ENCODE results near the gene NTF4.
A peak's percentile ranks its signal among the peaks of the same experiment; 100 is the strongest.

NTF4 gene

DNA sequence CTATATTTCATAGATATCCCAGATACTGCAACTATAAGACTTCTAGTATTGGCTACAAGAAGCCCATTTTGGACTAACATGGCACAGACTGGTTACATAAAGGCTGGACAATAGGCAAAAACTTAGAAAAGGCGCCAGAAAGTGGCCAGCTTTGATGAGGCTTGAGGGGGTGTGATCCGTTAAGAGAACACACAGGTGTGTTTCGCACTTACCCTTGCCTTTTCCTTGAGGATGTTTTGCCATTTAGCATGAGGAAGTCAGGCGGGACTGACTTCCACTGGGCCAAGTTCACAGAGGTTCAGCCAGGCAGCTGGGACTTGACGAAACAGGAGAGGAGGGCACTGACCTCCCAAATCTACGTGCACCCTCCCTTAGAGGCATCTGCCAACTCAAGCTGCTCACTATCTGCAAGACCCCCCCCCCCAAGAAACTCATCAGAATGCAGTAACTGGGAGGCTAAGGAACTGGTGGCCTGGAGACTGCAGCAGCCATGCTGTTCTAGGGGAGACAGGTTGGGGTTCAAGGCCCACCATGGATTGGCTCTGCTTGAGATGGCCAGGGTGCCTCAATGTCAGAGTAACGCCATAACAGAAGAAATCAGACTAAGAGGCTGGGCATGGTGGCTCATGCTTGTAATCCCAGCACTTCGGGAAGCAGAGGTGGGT lies 45.1 kb upstream of the NTF4 start:
- Histone ChIP-seq H3K9ac (no peak overlapping the region), H2AFZ (ENCODE audit: low read depth) (no peak overlapping the region)

GRCh38 chr19:49109051-49109450 lies 44.4 kb upstream of the NTF4 start:
- no peak overlapping the region for H2AFZ ChIP-seq (ENCODE audit: low read depth)
- H3K4me1 ChIP-seq (ENCODE audit: low read depth, poor library complexity, severe bottlenecking) = peaks cover 10% of the 10 kb centered on the region
- H4K20me1 ChIP-seq (ENCODE audit: insufficient read depth) = no peaks in the 10 kb centered on the region
- no peaks in the 10 kb centered on the region; the same call in 1 of the 2 replicates for H3K36me3 ChIP-seq (ENCODE audit: insufficient read depth)
- H3K27me3 ChIP-seq (ENCODE audit: insufficient read depth, low read depth) = no peaks in the 10 kb centered on the region
- H3K4me3 ChIP-seq (IDR thresholded peaks at IDR 0.05; ENCODE audit: insufficient read depth, low read depth, low read length) = no peak overlapping the region
- no peak overlapping the region for H3K27ac ChIP-seq
- H3K9ac ChIP-seq = no peak overlapping the region
- TF ChIP-seq CTCF (conservative IDR thresholded peaks at IDR 0.05; ENCODE audit: low read depth, low read length) = no peak
- no peaks in the 10 kb centered on the region for H3K79me2 ChIP-seq (ENCODE audit: insufficient read depth, low read depth)
- H3K4me2 ChIP-seq = no peak overlapping the region

More for the DNA sequence above, 45.1 kb upstream of the NTF4 start:
- no peak overlapping the region for H3K27ac ChIP-seq
- no peaks in the 10 kb centered on the region for H4K20me1 ChIP-seq (ENCODE audit: insufficient read depth)
- no peak overlapping the region for H3K4me3 ChIP-seq (IDR thresholded peaks at IDR 0.05; ENCODE audit: insufficient read depth, low read depth, low read length)
- H3K4me1 ChIP-seq (ENCODE audit: low read depth, poor library complexity, severe bottlenecking) = peaks cover 10% of the 10 kb centered on the region
- no peaks in the 10 kb centered on the region for H3K27me3 ChIP-seq (ENCODE audit: insufficient read depth, low read depth)
- no peaks in the 10 kb centered on the region; the same call in 1 of the 2 replicates for H3K36me3 ChIP-seq (ENCODE audit: insufficient read depth)
- no peaks in the 10 kb centered on the region for H3K79me2 ChIP-seq (ENCODE audit: insufficient read depth, low read depth)
- TF ChIP-seq CTCF (conservative IDR thresholded peaks at IDR 0.05; ENCODE audit: low read depth, low read length) = no peak
- no peak overlapping the region for H3K4me2 ChIP-seq

DNA sequence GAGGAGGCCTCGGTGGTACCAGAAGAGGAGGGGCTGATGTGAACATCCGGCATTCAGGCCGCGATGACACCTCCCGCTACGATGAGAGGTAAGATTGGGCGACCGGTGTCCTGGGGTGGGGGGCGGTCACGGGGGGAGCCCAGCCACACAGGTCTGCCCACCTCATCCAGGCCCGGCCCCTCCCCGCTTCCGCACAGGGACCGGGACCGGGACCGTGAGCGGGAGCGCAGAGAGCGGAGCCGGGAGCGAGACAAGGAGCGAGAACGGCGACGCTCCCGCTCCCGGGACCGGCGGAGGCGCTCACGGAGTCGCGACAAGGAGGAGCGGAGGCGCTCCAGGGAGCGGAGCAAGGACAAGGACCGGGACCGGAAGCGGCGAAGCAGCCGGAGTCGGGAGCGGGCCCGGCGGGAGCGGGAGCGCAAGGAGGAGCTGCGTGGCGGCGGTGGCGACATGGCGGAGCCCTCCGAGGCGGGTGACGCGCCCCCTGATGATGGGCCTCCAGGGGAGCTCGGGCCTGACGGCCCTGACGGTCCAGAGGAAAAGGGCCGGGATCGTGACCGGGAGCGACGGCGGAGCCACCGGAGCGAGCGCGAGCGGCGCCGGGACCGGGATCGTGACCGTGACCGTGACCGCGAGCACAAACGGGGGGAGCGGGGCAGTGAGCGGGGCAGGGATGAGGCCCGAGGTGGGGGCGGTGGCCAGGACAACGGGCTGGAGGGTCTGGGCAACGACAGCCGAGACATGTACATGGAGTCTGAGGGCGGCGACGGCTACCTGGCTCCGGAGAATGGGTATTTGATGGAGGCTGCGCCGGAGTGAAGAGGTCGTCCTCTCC lies 43.2 kb upstream of the NTF4 start:
- Histone ChIP-seq H3K9ac (no peak overlapping the region), H3K36me3 (ENCODE audit: insufficient read depth) (no peaks in the 10 kb centered on the region; the same call in 1 of the 2 replicates), H3K79me2 (ENCODE audit: insufficient read depth, low read depth) (no peaks in the 10 kb centered on the region), H3K4me2 (no peak overlapping the region), H3K4me1 (ENCODE audit: low read depth, poor library complexity, severe bottlenecking) (no peaks in the 10 kb centered on the region), H3K4me3 (IDR thresholded peaks at IDR 0.05; ENCODE audit: insufficient read depth, low read depth, low read length) (no peak overlapping the region), H2AFZ (ENCODE audit: low read depth) (no peak overlapping the region), H3K27ac (no peak overlapping the region), H4K20me1 (ENCODE audit: insufficient read depth) (no peaks in the 10 kb centered on the region), H3K27me3 (ENCODE audit: insufficient read depth, low read depth) (no peaks in the 10 kb centered on the region)
- TF ChIP-seq CTCF (conservative IDR thresholded peaks at IDR 0.05; ENCODE audit: low read depth, low read length) = no peak

- no peaks in the 10 kb centered on the region for H3K4me1 ChIP-seq (ENCODE audit: low read depth, poor library complexity, severe bottlenecking)
- no peaks in the 10 kb centered on the region; the same call in 1 of the 2 replicates for H3K36me3 ChIP-seq (ENCODE audit: insufficient read depth)
- no peaks in the 10 kb centered on the region for H4K20me1 ChIP-seq (ENCODE audit: insufficient read depth)
- H3K27me3 ChIP-seq (ENCODE audit: insufficient read depth, low read depth) = no peaks in the 10 kb centered on the region
- H2AFZ ChIP-seq (ENCODE audit: low read depth) = no peak overlapping the region
- TF ChIP-seq CTCF (conservative IDR thresholded peaks at IDR 0.05; ENCODE audit: low read depth, low read length) = peak; percentile 79
- no peak overlapping the region for H3K4me3 ChIP-seq (IDR thresholded peaks at IDR 0.05; ENCODE audit: insufficient read depth, low read depth, low read length)
- no peak overlapping the region for H3K9ac ChIP-seq
- no peak overlapping the region for H3K27ac ChIP-seq
- H3K79me2 ChIP-seq (ENCODE audit: insufficient read depth, low read depth) = no peaks in the 10 kb centered on the region
- H3K4me2 ChIP-seq = no peak overlapping the region
Measured at GRCh38 chr19:49106648-49107135, 42.1 kb upstream of the NTF4 start.
